Right lobe of liver (tissue), 4 donors: ENCODE results near the gene FBXO28.

Source experiments
- POLR2A ChIP-seq: fragments of 450-650 bp; IDR thresholded peaks from one replicate; pipeline ENCODE4 v1.6.1; 2017; ENCODE audit warnings: antibody characterized with exemption, mild to moderate bottlenecking
- TF ChIP-seq, protein P1 (sequence below), 4 donors: fragments of 200-600 bp in 3 of 4; fragments of 450-650 bp in 1 of 4; IDR thresholded peaks; one replicate each; pipeline versions ENCODE4 v1.5.1 to v1.8.0; 2016 to 2022; ENCODE audit warnings: antibody characterized with exemption in 4 of 4, mild to moderate bottlenecking in 2 of 4
- donor health status: DM: no; HTN: no; CAD: no.
- donor health status: DM: no; HTN: no; CAD: no.
- donor health status: DM: no; HTN: yes; CAD: no.

GRCh38 chr1:224149709-224150108 is 35.8 kb downstream of the FBXO28 start:
- TF ChIP-seq POLR2A, result no peak
- TF ChIP-seq, protein P1, sequence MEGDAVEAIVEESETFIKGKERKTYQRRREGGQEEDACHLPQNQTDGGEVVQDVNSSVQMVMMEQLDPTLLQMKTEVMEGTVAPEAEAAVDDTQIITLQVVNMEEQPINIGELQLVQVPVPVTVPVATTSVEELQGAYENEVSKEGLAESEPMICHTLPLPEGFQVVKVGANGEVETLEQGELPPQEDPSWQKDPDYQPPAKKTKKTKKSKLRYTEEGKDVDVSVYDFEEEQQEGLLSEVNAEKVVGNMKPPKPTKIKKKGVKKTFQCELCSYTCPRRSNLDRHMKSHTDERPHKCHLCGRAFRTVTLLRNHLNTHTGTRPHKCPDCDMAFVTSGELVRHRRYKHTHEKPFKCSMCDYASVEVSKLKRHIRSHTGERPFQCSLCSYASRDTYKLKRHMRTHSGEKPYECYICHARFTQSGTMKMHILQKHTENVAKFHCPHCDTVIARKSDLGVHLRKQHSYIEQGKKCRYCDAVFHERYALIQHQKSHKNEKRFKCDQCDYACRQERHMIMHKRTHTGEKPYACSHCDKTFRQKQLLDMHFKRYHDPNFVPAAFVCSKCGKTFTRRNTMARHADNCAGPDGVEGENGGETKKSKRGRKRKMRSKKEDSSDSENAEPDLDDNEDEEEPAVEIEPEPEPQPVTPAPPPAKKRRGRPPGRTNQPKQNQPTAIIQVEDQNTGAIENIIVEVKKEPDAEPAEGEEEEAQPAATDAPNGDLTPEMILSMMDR (IDR thresholded peaks at IDR 0.05), result no peak
